Vagina (tissue), 2 donors: ENCODE results near the gene OR6C65. TPM values are rescaled to one million over a fixed set of nuclear protein-coding genes. Genes with fewer than 3 reads are reported as not detected.
"Not testable (repeated sequence)": the region's sequence is repeated elsewhere in the genome, so short reads cannot be mapped to it uniquely, and the experiment has no call there.

Experiments used
- DNase-seq, 2 donors: peaks; one replicate each; pipeline ENCODE4 v3.0.0-alpha.2; 2017; ENCODE audit errors: extremely low spot score in 2 of 2
- H3K27ac ChIP-seq: fragments of 200-600 bp; sonication (generic); one replicate; pipeline ENCODE4 v1.5.1; 2019
- H3K27me3 ChIP-seq: fragments of 200-600 bp; sonication (generic); one replicate; pipeline ENCODE4 v1.5.1; 2019
- H3K36me3 ChIP-seq, 2 donors: fragments of 200-600 bp; sonication (generic); one replicate each; pipeline ENCODE4 v1.5.1; 2017 to 2019
- H3K4me1 ChIP-seq: fragments of 200-600 bp; sonication (generic); one replicate; pipeline ENCODE4 v1.5.1; 2019
- H3K4me3 ChIP-seq, 2 donors: fragments of 200-600 bp; sonication (generic); 1 replicate in 1 of 2; 2 replicates in 1 of 2; pipeline ENCODE4 v1.5.1; 2016 to 2019
- H3K9me3 ChIP-seq: fragments of 200-600 bp; sonication (generic); one replicate; pipeline ENCODE4 v1.5.1; 2019
- POLR2A ChIP-seq, 2 donors: fragments of 450-650 bp; IDR thresholded peaks; one replicate each; pipeline ENCODE4 v1.6.1; 2017; ENCODE audit warnings: antibody characterized with exemption in 2 of 2, mild to moderate bottlenecking in 2 of 2, moderate library complexity in 2 of 2
- POLR2AphosphoS5 ChIP-seq, 2 donors: sonication (generic); formaldehyde crosslinking; IDR thresholded peaks; one replicate each; pipeline ENCODE4 v1.9.0; 2017; ENCODE audit warnings: antibody characterized with exemption in 2 of 2, mild to moderate bottlenecking in 2 of 2, low read depth in 1 of 2; ENCODE audit not compliant: insufficient read depth in 1 of 2
- intact Hi-C: fragments of 100-400 bp; cut with DNase I; formaldehyde crosslinking; loops from one replicate; pipeline ENCODE4 v1.15.1; 2023
- total RNA-seq: library from RNA; depleted of rRNA; stranded (reverse); fragments of >200 nt; gene quantifications from one replicate; pipeline ENCODE4 v1.2.3, GENCODE V29; 2016
- TF ChIP-seq, protein P1 (sequence below), 3 experiments: fragments of 450-650 bp in 2 of 3; fragments of 200-600 bp in 1 of 3; sonication (generic) in 1 of 3; IDR thresholded peaks; one replicate each; pipeline ENCODE4 v1.5.1; 2017 to 2019; ENCODE audit warnings: antibody characterized with exemption in 3 of 3, mild to moderate bottlenecking in 2 of 3, moderate library complexity in 2 of 3

The OR6C65 gene
- total RNA-seq, 1 donor from 2014 or later: not detected

DNA sequence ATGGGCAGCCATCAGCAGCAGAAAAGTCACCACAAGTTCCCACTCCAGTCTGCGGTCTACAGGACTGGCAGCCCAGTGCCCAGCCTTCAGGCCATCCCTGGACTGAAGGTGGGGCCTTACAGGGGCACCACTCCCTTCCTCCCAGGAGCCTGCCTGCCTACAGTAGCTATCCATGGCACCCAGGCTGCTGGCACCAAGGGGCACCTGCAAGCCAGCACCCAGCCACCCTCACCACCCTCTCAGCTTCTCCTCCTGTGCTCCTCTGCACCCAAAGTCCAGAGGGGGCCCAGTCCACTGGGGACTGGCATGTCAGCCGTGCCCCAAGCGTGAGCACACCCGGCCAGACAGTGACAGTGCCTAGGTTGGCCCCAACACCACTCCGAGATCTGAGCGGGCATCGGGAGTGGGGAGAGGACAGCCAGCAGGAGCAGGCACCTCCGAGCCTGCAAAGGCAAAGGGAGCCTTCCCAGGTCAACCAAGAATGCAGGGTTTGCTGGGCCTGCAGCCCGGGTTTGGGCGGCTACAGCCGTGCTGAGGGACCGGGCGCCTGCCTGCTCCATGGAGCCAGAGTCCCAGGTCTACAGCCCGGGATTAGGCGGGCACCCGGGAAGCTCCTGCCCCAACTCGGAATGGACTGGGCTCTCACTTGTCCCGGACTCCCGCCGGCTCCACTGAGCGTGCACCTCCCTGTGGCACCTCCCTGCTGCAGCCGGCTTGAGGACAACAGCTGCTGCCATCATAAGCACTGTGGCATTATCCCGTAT lies 8.1 kb upstream of the OR6C65 start:
- Histone ChIP-seq H3K4me3 (no peak overlapping the region), H3K9me3 (no peaks in the 10 kb centered on the region), H3K36me3 (no peaks in the 10 kb centered on the region), H3K27ac (no peak overlapping the region), H3K27me3 (no peaks in the 10 kb centered on the region), H3K4me1 (no peaks in the 10 kb centered on the region)
- TF ChIP-seq POLR2A (IDR thresholded peaks at IDR 0.05) (no peak), POLR2AphosphoS5 (IDR thresholded peaks at IDR 0.05; ENCODE audit: insufficient read depth in 1 of 2, low read depth in 1 of 2) (no peak)
- TF ChIP-seq, protein P1, sequence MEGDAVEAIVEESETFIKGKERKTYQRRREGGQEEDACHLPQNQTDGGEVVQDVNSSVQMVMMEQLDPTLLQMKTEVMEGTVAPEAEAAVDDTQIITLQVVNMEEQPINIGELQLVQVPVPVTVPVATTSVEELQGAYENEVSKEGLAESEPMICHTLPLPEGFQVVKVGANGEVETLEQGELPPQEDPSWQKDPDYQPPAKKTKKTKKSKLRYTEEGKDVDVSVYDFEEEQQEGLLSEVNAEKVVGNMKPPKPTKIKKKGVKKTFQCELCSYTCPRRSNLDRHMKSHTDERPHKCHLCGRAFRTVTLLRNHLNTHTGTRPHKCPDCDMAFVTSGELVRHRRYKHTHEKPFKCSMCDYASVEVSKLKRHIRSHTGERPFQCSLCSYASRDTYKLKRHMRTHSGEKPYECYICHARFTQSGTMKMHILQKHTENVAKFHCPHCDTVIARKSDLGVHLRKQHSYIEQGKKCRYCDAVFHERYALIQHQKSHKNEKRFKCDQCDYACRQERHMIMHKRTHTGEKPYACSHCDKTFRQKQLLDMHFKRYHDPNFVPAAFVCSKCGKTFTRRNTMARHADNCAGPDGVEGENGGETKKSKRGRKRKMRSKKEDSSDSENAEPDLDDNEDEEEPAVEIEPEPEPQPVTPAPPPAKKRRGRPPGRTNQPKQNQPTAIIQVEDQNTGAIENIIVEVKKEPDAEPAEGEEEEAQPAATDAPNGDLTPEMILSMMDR (IDR thresholded peaks at IDR 0.05): no peak
- intact Hi-C loops: no loop called here
- DNase-seq: no peak

DNA sequence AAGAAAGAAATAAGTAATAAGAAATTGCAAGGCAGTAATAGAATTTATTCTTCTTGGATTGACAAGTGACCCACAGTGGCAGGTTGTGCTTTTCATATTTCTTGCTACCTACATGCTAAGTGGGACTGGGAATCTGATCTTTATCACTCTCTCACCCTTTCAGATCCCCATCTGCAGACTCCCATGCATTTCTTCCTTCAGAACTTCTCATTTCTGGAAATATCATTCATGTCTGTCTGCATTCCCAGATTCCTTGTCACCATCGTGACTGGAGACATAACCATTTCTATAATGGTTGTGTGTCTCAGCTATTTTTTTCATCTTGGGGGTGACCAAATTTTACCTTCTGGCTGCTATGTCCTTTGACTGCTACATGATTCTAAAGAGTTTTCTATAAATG lies 4.0 kb upstream of the OR6C65 start:
- H3K27ac ChIP-seq: no peak overlapping the region
- intact Hi-C loops: no loop called here
- H3K4me3 ChIP-seq: no peak overlapping the region
- H3K36me3 ChIP-seq: no peaks in the 10 kb centered on the region
- H3K9me3 ChIP-seq: no peaks in the 10 kb centered on the region
- DNase-seq: no peak
- H3K27me3 ChIP-seq: no peaks in the 10 kb centered on the region
- H3K4me1 ChIP-seq: no peaks in the 10 kb centered on the region
- TF ChIP-seq POLR2A (IDR thresholded peaks at IDR 0.05) (no peak), POLR2AphosphoS5 (IDR thresholded peaks at IDR 0.05; ENCODE audit: insufficient read depth in 1 of 2, low read depth in 1 of 2) (no peak)
- TF ChIP-seq, protein P1 (IDR thresholded peaks at IDR 0.05): no peak

DNA sequence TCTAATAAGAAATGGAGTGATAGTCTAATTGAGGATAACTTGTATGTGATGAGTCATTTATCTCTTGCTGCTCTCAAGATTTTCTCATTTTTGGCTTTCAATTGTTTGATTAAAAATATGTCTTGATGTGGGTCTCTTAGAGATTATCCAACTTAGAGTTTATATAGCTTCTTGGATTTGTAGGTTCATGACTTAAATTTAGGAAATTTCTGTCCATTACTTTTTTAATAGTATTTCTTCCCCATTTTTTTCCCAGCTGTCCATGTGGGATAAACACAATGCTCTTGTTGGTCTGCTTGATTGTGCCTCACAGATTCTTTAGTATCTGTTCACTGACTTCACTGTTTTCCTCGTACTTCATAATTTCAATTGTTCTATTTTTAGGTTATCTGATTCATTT lies 7.5 kb downstream of the OR6C65 start:
- H3K4me1 ChIP-seq: no peaks in the 10 kb centered on the region
- no peak overlapping the region for H3K4me3 ChIP-seq
- H3K27me3 ChIP-seq: no peaks in the 10 kb centered on the region
- H3K27ac ChIP-seq: no peak overlapping the region
- no peaks in the 10 kb centered on the region for H3K36me3 ChIP-seq
- H3K9me3 ChIP-seq: no peaks in the 10 kb centered on the region
- intact Hi-C loops: no loop called here
- no peak for DNase-seq
- TF ChIP-seq, protein P1 (IDR thresholded peaks at IDR 0.05): no peak
- TF ChIP-seq POLR2AphosphoS5 (IDR thresholded peaks at IDR 0.05; ENCODE audit: insufficient read depth in 1 of 2, low read depth in 1 of 2) (no peak), POLR2A (IDR thresholded peaks at IDR 0.05) (no peak)

DNA sequence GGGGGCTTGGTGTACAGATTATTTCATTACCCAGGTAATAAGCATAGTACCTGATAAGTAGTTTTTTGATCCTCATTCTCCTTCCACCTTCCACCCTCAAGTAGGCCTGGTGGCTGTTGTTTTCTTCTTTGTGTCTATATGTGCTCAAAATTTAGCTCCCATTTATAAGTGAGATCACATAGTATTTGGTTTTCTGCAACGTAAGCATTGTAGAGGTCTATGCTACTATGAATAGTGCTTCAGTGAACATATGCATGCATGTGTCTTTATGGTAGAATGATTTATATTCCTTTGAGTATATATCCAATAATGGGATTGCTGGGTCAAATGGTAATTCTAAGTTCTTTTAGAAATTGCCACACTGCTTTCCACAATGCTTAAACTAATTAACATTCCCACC lies 8.8 kb downstream of the OR6C65 start:
- DNase-seq, H3K4me1 ChIP-seq, H3K9me3 ChIP-seq, H3K27me3 ChIP-seq, intact Hi-C loops, H3K27ac ChIP-seq, H3K36me3 ChIP-seq, H3K4me3 ChIP-seq: not testable (repeated sequence)

DNA sequence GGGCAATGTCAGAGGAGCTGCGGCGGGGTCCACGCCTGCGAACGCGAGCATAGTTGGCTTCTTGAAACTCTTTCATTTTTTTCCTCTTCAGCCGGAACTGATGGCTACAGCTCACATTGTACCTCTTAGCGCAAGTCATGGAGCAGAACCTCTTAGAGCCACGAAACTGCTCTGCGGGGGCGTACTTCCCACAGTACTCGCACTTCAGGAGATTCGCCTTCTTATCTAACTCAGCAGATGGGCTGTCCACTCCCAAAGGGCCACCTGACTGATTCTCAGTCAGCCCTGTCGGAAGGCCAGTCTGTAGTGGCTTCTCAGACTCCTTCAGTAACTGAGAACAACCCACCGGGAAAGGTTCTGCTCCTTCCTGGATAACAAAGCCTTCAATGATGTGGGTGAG lies 11.8 kb downstream of the OR6C65 start:
- H3K4me1 ChIP-seq, H3K27ac ChIP-seq, H3K4me3 ChIP-seq, H3K9me3 ChIP-seq, intact Hi-C loops, H3K36me3 ChIP-seq, H3K27me3 ChIP-seq, DNase-seq: not testable (repeated sequence)

DNA sequence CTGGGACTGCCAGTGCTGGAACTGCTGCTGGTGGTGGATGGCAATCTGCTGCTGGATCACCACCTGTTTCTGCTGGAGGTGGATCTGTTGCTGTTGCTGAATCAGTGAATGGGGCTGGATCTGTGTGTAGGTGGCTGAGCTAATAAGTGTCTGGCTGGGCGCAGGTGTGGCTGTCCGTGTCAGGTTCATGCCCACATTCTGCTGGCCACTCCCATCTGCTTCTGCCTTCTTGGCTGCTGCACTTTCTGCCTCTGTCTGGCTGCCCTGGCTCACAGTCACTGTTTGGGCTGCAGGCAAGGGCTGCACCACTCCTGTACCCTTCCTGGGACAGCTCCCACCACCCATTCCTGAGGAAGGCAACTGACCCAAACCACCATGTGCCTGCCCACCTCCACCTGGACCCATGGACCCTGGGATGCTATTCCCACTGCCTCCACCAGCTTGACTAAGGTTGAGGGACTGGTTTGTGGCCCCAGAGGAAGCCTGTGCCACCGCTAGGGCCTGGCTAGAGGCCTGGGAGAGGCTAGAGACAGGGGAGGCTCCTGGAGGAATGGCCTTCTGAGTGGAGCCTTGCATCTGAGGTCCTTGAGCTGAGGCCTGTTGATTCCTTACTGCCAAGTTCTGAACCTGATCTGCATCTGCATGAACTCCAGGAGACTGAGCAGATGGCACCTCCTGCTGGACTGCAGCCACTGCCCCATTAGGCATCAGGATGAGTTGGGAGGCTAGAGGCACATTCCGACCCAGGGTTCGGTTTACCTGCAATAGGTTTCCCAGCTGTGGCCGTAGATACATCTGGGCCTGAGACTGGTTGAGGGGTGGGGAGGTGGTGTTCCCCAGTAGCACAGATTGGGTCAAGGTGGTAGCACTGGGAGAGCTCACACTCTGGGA lies 13.4 kb downstream of the OR6C65 start:
- intact Hi-C loops, H3K4me3 ChIP-seq, DNase-seq, H3K4me1 ChIP-seq, H3K36me3 ChIP-seq, H3K27ac ChIP-seq, H3K9me3 ChIP-seq, H3K27me3 ChIP-seq: not testable (repeated sequence)

DNA sequence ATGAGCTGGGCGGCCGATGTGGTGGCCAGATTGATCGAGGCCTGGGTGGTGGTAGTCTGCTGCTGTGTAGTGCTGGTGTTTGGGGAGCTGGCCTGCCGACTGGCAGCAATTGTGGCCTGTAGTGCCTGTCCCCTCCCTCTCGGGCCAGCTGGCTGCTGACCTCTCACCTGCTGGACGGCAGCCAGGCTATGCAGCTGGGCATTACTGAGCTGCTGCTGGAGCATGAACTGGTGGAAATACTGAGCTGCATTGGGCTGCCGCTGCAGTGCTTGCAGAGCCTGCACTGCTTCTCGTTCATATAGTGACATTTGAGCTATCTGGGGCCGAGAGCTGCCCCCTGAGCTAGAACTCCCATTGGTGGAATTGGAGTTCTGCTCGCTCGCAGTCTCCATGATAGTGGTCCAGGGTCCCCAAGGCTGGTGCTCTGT lies 14.1 kb downstream of the OR6C65 start:
- H3K4me1 ChIP-seq, H3K36me3 ChIP-seq, H3K9me3 ChIP-seq, intact Hi-C loops, DNase-seq, H3K27ac ChIP-seq, H3K27me3 ChIP-seq, H3K4me3 ChIP-seq: not testable (repeated sequence)

DNA sequence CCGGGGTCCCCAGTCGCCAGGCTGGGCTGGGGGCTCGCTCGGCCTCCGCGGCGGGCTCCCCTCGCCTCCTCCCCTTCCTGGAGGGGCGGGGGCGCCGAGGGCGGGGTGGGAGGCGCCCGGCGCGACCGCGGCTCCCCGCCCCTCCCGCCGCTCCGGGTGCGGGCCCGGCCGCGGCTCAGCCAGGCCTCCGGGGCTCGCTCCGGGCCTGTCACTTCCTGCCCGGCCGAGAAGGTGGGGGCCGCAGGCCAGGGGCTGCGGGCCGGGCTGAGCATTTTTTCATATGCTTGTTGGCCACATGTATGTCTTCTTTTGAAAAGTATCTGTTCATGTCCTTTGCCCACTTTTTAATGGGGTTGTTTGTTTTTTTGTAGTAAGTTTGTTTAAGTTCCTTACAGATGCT lies 14.6 kb downstream of the OR6C65 start:
- H3K9me3 ChIP-seq, DNase-seq, H3K27ac ChIP-seq, H3K36me3 ChIP-seq, H3K27me3 ChIP-seq, H3K4me3 ChIP-seq, H3K4me1 ChIP-seq, intact Hi-C loops: not testable (repeated sequence)
